Glomerular visceral epithelial cell (primary cell): ENCODE measurements around the gene LRBA.
"Not testable (repeated sequence)": the region's sequence is repeated elsewhere in the genome, so short reads cannot be mapped to it uniquely, and the experiment has no call there.

ENCODE experiments used
- DNase-seq: peaks from one replicate; pipeline ENCODE4 v3.0.0-alpha.2; 2016; ENCODE audit errors: extremely low spot score

The LRBA gene

DNA sequence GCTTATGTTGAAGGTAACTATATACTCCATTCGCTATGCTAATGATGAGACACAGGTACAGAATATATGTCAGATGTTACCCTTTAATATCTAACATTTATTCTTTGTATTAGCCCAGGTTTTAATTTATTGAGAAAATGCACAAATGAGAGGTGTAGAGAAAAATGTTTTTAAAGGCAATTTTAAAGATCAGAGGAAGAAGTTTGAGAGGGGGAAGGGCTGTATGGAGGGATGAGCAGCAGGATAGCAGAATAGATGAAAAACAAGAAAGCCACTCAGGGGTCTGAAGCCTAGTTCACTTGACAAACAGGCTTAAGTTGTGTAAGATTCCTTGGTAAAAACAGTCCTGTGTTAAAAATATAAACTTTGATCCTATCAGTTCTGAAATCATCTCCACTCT is 429.5 kb downstream of the LRBA start:
- no peak for DNase-seq

GRCh38 chr4:150584111-150584915 is 430.8 kb downstream of the LRBA start:
- no peak for DNase-seq

DNA sequence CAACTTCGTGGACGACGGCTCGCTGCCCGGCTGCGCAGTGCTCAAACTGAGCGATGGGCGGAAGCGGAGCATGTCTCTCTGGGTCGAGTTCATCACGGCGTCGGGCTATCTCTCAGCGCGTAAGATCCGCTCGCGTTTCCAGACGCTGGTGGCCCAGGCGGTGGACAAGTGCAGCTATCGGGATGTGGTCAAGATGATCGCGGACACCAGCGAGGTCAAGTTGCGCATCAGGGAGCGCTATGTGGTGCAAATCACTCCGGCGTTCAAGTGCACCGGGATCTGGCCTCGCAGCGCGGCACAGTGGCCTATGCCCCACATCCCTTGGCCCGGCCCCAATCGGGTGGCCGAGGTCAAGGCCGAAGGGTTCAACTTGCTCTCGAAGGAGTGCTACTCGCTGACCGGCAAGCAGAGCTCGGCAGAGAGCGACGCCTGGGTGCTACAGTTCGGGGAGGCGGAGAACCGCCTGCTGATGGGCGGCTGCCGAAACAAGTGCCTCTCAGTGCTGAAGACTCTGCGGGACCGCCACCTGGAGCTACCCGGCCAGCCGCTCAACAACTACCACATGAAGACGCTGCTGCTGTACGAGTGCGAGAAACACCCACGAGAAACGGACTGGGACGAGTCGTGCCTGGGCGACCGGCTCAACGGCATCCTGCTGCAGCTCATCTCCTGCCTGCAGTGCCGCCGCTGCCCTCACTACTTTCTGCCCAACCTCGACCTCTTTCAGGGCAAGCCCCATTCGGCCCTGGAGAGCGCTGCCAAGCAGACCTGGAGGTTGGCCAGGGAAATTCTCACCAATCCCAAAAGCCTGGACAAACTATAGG is 431.6 kb downstream of the LRBA start:
- no peak for DNase-seq

DNA sequence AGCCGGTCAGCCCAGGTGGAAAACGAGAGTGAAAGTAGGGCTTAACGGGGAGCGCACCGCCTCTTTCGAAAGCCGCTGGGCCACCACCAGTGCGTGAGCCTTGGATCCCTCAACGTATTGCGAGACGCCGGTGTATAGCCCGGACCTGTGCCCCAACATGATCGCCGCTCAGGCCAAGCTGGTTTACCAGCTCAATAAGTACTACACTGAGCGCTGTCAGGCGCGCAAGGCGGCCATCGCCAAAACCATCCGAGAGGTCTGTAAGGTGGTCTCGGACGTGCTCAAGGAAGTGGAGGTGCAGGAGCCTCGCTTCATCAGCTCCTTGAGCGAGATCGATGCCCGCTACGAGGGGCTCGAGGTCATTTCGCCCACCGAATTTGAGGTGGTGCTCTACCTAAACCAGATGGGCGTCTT is 432.2 kb downstream of the LRBA start:
- no peak for DNase-seq

DNA sequence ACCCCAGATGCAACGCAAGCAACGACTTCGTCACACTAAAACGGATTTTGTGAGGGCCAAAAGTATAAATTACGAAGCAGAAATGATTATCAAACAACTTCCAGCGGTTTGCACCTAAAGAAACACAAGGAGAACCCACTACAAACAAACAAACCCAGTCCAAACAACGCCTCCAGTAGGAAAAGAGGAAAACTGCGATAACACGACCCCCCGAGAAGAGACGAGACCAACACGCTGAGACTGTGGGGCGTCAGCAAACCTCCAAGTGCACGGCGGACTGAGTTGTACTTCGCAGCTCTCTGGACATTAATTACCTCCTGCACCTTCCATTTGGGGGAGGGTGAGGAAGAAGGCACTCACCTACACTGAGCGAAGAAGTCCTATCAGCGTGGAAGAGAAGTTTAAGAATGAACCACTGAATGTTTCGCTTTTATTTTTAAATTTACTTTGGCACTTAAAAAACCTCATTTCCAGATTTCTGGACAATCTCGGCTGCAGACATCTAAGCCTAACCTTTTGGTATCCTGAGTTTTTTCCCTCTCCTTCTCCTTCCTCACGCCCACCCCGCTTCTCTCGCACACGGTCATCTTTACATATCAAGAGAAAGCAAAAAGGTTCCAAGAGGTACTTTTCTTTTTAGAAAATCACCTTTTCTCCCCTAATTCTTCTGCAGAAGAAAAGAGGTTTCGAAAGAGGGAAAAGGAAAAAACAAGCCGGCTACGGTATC is 432.8 kb downstream of the LRBA start, which contains the start of gene MAB21L2:
TSS of gene MAB21L2 (plus strand) at position 6 of the 727 bp plus-strand sequence. CDS start 879 bp downstream, outside the sequence.
- DNase-seq = no peak

GRCh38 chr4:150581641-150582051 is 433.4 kb downstream of the LRBA start:
- DNase-seq = no peak

- DNase-seq = no peak
Observed at GRCh38 chr4:150581056-150581605, 434.0 kb downstream of the LRBA start.

- no peak for DNase-seq
Observed at GRCh38 chr4:150580306-150580705, 434.8 kb downstream of the LRBA start.

- peak; percentile 63 for DNase-seq
Observed at GRCh38 chr4:150579551-150580234, 435.4 kb downstream of the LRBA start.

DNA sequence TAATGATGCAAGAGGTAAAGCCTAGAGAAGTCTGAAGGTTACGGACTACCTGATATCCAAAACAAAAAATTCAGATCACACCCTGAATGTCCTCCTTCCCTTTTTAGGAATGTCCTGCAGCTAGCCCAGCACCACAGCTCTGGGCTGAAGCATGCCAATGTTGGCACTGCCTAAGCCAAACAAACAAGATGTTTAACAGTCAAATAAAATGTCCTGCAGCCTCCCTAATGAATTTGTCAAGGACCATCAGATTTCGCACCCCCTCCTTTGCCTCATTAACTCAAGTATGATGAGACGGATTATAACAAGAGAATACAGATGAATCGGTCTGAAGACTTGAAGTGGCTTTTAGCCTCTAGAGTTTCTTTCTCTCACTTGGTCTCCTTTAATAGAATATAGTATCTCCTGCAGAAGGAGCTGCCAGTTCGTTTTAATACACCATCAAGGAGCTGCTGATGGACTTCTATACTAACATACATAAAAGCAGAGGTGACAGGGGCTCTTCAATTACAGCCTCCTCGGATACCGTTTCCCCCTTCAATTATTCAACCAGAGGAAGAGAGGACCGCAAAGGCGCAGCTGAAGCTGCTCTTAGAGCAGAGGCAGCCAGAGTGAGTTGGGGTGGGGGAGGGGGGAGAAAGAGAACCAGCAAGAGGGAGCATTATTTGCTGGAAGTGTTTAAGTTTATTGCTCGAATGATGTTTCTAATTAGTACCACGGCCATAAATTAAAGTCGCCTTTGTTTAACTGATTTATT is 436.2 kb downstream of the LRBA start:
- DNase-seq = peak; percentile 56

DNA sequence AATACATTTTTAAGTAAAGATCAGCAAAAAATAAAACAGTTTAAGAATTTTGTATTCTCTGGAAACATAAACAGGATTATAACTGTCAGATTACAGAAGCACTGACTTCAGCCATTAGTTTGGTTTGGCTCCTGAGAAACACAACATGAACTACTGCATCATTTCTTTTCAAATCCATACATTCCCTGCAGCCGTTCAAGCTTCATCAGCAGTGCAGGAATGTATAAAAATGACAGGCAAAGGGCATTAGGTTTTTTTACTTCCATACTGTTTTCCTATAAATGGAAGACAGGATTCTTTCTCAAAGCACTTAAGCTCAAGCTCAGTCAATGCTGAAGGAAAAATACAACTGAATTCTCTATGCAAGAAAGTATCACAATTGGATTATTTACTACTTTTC is 437.3 kb downstream of the LRBA start:
- DNase-seq = no peak

DNA sequence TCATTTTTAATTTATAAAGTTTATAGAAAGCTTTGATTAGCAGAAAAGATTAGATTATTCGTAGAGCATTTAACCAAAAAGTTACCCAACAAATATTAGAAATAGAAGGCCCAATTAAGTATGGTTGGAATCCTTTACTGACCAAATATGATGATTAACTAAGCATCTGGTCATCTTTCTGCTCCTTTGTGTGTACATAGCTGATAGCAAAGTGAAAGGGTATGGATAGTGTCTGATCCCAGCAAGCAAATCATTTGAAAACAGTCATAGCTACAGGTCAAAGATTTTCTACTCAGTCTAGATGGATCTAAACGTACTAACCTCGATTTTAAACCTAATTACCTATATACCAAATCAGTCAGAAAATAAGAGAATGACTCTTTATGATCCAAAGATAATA is 440.4 kb downstream of the LRBA start:
- no peak for DNase-seq

- DNase-seq = no peak
Observed at GRCh38 chr4:150573534-150573933, 441.6 kb downstream of the LRBA start.

GRCh38 chr4:150572704-150573504 is 442.2 kb downstream of the LRBA start:
- DNase-seq = no peak

GRCh38 chr4:150570862-150571261 is 444.2 kb downstream of the LRBA start:
- no peak for DNase-seq

GRCh38 chr4:150569998-150570535 is 445.0 kb downstream of the LRBA start:
- no peak for DNase-seq

GRCh38 chr4:150569384-150569987 is 445.6 kb downstream of the LRBA start:
- peak; percentile 69 for DNase-seq

DNA sequence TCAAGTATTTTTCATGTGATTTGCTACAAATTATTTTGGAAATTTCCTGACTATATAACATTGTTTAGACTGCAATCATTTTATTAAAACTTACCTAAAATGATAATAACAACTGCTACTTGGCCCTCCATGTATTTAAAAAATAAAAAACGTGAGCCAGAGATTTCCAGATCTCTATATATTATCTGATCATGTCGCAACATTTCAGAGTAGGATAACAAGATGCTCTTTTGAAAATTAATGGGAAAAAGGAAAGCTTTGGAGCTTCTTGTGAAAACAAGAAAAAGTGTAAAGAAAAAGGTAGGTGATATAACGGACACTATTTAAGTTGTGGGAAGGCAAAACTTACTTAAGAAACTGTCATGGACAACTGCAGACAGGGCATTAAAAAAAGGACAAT is 448.0 kb downstream of the LRBA start:
- DNase-seq = no peak

DNA sequence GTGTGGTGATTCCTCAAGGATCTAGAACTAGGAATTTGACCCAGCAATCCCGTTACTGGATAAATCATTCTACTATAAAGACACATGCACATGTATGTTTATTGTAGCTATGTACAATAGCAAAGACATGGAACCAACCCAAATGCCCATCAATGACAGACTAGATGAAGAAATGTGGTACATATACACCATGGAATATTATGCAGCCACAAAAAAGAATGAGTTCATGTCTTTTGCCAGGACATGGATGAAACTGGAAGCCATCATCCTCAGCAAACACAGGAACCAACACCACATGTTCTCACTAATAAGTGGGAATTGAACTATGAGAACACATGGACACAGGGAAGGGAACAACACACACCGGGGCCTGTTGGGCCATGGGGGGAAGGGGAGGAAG is 450.1 kb downstream of the LRBA start:
- DNase-seq = not testable (repeated sequence)
